HEK293 (cell line): Measurements from ENCODE around the gene RNF217.

Source experiments
- ATF2 ChIP-seq: fragments of 450-650 bp; formaldehyde crosslinking; IDR thresholded peaks from 2 replicates; pipeline ENCODE4 v1.5.1; 2016; ENCODE audit warnings: missing biosample characterization, missing genetic modification characterization, low read depth
- CTCF ChIP-seq: fragments of 450-650 bp; formaldehyde crosslinking; IDR thresholded peaks from 2 replicates; pipeline ENCODE4 v1.5.1; 2016; ENCODE audit warnings: missing biosample characterization, missing genetic modification characterization
- GLI4 ChIP-seq: fragments of 450-650 bp; formaldehyde crosslinking; IDR thresholded peaks from 2 replicates; pipeline ENCODE4 v1.5.1; 2016; ENCODE audit warnings: missing biosample characterization, missing genetic modification characterization
- YY2 ChIP-seq: fragments of 450-650 bp; formaldehyde crosslinking; IDR thresholded peaks from 2 replicates; pipeline ENCODE4 v1.5.1; 2016; ENCODE audit warnings: missing biosample characterization, missing genetic modification characterization
- ZBTB44 ChIP-seq: fragments of 450-650 bp; IDR thresholded peaks from 2 replicates; pipeline ENCODE4 v1.5.1; 2018; ENCODE audit warnings: missing biosample characterization, mild to moderate bottlenecking, missing genetic modification characterization
- ZFP37 ChIP-seq: fragments of 450-650 bp; formaldehyde crosslinking; IDR thresholded peaks from 2 replicates; pipeline ENCODE4 v1.5.1; 2016; ENCODE audit warnings: missing biosample characterization, missing genetic modification characterization
- ZNF112 ChIP-seq: fragments of 450-650 bp; formaldehyde crosslinking; IDR thresholded peaks from 2 replicates; pipeline ENCODE4 v1.5.0; 2017; ENCODE audit warnings: missing biosample characterization, missing genetic modification characterization
- ZNF24 ChIP-seq: fragments of 450-650 bp; formaldehyde crosslinking; IDR thresholded peaks from 2 replicates; pipeline ENCODE4 v1.5.1; 2016; ENCODE audit warnings: missing biosample characterization, missing genetic modification characterization
- ZSCAN18 ChIP-seq: fragments of 450-650 bp; formaldehyde crosslinking; IDR thresholded peaks from 2 replicates; pipeline ENCODE4 v1.5.1; 2016; ENCODE audit warnings: missing biosample characterization, missing genetic modification characterization
- ZSCAN5A ChIP-seq: fragments of 450-650 bp; formaldehyde crosslinking; IDR thresholded peaks from 2 replicates; pipeline ENCODE4 v1.5.1; 2016; ENCODE audit warnings: missing biosample characterization, missing genetic modification characterization

- no peak for TF ChIP-seq CTCF (tag by site-specific recombination)
- TF ChIP-seq ZBTB44 = no peak
- no peak for TF ChIP-seq ZNF112
- no peak for TF ChIP-seq ZNF24 (tag by site-specific recombination)
- no peak for TF ChIP-seq ATF2
- no peak for TF ChIP-seq GLI4 (tag by site-specific recombination)
- TF ChIP-seq ZSCAN18 (tag by site-specific recombination) = no peak
- no peak for TF ChIP-seq YY2 (tag by site-specific recombination)
- TF ChIP-seq ZFP37 (tag by site-specific recombination) = no peak
- no peak for TF ChIP-seq ZSCAN5A (tag by site-specific recombination)
These were observed 150.7 kb downstream of the RNF217 start for GRCh38 chr6:125112934-125113333.
